Measurements from ENCODE around the gene CEACAM21.
A peak's percentile ranks its signal among the peaks of the same experiment; 100 is the strongest.
"Not testable (repeated sequence)": the region's sequence is repeated elsewhere in the genome, so short reads cannot be mapped to it uniquely, and the experiment has no call there.

CEACAM21 gene

DNA sequence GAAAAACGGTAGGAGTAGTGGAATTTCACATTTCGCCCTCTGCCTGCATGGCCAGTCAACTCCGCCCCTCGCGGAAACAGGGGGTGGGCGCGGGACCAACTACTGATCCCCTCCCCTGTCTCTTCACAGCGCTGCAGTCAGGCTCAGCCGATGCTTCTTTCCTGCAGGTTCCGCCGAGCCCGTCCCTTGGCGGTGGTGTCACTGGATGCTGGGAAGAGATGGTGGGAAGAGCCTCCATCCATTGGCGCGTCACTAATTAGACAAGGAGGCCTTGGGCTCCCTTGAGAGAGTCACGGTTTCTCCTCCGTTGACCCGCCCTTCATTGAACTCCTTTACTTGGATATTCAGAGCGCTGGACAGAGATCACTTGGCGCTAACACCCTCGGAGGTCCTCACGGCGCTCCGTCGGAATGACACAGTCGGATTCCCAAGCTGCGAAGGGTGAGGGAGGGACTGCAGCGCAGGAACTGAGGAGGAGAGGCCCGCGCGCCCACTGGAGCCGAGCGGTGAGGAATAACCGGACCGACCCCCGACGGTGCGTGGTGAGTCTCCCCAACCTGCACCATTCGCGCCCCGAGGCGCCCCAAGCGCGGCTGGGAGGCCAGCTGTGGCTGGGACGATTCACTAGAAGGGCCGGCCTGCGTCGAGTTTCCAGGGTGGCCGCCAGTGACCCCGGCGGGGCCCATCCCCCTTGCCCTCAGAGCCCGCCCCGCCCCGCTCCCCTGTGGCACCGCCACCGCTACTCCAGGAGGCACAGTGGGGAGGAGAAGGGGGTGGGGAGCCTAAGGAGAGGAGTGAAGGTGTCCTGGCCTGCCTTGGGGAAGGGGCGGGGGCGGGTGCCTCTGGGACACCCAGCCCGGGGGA, 11.2 kb upstream of the CEACAM21 start:
- peaks cover 8% of the 10 kb centered on the region for H3K27me3 Mint-ChIP-seq
- H3K9me3 Mint-ChIP-seq = no peaks in the 10 kb centered on the region
- H3K36me3 Mint-ChIP-seq = peaks cover 14% of the 10 kb centered on the region
- peak overlapping the region; percentile 70 for H3K4me3 Mint-ChIP-seq
- peak; percentile 13 for ATAC-seq
- peak overlapping the region; percentile 36 for H3K27ac Mint-ChIP-seq
- peaks cover 62% of the 10 kb centered on the region for H3K4me1 Mint-ChIP-seq

DNA sequence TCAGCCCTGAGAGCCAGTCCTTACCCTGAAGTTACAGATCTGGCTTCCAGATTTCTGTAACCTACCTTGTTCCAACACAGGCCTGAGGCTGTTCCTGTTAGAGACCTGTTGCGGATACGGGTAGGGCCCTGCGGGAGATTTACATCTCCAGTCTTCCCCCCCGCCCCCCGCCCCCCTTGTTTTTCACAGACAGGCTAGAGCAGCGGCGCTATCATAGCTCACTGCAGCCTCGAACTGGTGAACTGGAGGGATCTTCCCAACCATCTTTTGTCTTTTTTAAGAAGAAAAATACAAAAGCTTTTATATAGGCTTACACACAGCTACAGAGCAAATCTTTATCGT, 10.6 kb upstream of the CEACAM21 start:
- Mint-ChIP-seq H3K27ac (no peak overlapping the region), H3K9me3 (no peaks in the 10 kb centered on the region), H3K4me3 (peak overlapping the region; percentile 70), H3K27me3 (peaks cover 8% of the 10 kb centered on the region), H3K4me1 (peaks cover 62% of the 10 kb centered on the region), H3K36me3 (peaks cover 14% of the 10 kb centered on the region)
- ATAC-seq = no peak

DNA sequence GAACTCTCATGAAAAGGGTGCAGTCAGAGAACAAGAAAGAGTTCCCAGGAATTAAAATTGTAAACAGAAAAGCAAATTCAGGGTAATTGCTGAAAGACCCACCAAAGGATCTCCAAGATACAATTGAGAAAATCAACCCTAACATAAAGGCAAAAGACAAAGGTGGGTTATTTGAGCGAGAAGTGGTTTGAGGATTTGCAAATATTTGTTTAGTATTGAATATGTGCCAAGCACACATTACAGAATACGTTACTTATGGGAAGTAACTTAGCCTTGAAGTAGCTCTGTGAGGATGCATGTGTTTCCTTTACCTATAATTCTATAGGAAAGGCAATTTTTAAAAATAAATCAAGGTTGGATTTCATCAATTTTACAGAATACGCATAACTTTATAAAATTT, 10.0 kb upstream of the CEACAM21 start:
- H3K4me3 Mint-ChIP-seq = no peak overlapping the region
- peaks cover 14% of the 10 kb centered on the region for H3K36me3 Mint-ChIP-seq
- H3K27ac Mint-ChIP-seq = no peak overlapping the region
- H3K4me1 Mint-ChIP-seq = peaks cover 63% of the 10 kb centered on the region
- H3K27me3 Mint-ChIP-seq = peaks cover 8% of the 10 kb centered on the region
- no peaks in the 10 kb centered on the region for H3K9me3 Mint-ChIP-seq
- ATAC-seq = no peak

DNA sequence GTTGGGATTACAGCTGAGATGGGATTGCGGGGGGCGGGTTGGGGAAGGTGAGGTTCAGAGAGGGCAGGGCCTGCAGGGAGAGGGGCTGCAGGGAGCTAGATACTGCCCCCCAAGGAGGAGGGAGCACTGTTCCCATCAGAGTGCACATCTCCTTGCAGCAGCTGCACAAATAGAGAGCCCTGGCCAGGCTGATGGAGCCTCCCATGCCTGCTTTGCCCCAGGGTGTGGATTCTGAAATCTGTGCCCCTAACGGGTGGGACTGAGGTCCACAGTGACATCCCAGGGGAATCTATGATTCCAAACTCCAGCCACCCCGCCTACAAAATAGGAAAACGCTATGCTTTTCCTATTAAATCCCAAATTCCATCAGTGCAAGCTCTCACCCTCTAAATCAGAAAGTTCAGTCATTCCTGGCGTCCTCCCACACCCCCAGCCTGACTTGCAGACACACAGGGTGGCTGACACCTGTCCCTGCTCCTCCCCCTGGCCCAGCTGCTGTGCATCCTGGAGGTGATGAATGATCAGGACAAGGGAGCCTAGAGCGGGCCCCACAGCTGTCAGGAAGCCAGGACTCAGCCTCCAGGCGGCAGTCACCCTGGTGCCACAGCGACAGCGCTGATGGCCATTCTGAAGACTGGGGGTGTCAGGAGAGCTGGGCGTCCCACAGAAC, 6.3 kb upstream of the CEACAM21 start:
- H3K27ac Mint-ChIP-seq = no peak overlapping the region
- H3K9me3 Mint-ChIP-seq = no peaks in the 10 kb centered on the region
- H3K4me3 Mint-ChIP-seq = no peak overlapping the region
- H3K4me1 Mint-ChIP-seq = peaks cover 31% of the 10 kb centered on the region
- no peak for ATAC-seq
- peaks cover 1% of the 10 kb centered on the region for H3K27me3 Mint-ChIP-seq
- H3K36me3 Mint-ChIP-seq = peaks cover 14% of the 10 kb centered on the region

DNA sequence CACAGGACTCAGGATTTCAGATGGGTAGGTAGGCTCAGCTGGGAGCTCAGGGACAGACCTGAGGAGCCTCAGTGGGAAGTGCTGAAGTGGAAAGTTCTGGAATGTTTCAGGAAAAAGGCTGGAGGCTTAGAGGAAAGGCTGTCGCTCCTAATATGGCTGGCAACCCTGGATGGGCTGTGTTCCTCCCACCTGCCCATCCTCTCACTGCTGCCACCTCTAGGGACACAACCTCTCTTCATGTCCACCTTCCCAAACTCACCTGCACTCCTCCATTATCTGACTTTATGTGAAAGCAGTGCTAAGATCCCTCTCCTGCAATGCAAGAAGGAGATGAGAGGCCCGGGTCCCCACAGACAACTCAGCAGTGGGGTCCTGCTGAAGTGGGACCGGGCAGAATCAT, 5.8 kb upstream of the CEACAM21 start:
- no peaks in the 10 kb centered on the region for H3K27me3 Mint-ChIP-seq
- no peak overlapping the region for H3K27ac Mint-ChIP-seq
- ATAC-seq = no peak
- H3K4me3 Mint-ChIP-seq = no peak overlapping the region
- H3K36me3 Mint-ChIP-seq = peaks cover 14% of the 10 kb centered on the region
- H3K4me1 Mint-ChIP-seq = peaks cover 28% of the 10 kb centered on the region
- H3K9me3 Mint-ChIP-seq = no peaks in the 10 kb centered on the region

DNA sequence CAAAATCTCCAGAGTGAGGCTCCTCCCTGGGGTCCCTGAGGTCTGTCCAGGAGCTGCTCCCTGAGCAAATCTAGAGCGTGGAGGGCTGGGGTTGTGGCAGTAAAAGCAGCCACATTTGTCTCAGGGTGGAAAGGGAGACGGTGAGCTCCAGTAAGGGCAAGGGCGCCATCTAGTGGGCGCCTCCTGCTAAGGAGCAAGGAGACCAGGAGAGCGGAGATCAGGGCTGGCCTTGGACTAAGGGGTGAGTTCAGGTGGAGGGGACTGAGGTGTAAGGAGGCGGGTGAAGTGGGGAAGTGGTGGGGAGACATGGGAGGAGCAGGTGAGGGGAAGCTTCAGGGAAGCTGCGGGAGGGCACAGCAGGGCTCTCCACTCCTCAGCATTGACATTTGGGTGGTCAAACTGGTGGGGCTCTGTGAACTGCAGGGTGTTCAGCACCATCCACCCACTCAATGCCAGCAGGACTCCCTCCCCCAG, 5.3 kb upstream of the CEACAM21 start:
- ATAC-seq = peak; percentile 97
- Mint-ChIP-seq H3K4me3 (no peak overlapping the region), H3K27ac (no peak overlapping the region), H3K27me3 (no peaks in the 10 kb centered on the region), H3K36me3 (peaks cover 14% of the 10 kb centered on the region), H3K4me1 (peaks cover 32% of the 10 kb centered on the region), H3K9me3 (no peaks in the 10 kb centered on the region)

DNA sequence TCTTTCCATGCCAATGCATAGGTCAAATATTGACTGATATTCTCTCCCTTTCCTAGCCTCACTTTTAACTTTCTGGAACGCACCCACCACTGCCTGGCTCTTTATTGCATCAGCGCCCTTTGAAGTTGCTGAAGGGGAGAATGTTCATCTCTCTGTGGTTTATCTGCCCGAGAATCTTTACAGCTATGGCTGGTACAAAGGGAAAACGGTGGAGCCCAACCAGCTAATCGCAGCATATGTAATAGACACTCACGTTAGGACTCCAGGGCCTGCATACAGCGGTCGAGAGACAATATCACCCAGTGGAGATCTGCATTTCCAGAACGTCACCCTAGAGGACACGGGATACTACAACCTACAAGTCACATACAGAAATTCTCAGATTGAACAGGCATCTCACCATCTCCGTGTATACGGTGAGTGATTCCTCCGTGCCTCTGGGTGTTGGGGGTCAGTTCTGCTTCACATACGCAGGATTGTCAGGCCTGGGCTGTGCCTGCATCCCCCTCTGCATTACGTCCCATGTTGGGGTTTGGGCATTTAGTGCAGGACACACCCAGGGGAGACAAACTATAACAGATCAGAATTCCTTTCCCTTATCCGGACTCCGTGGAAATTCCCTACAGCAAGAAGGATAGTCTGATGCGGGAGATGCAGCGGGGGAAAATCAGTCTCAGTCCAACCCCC, 1.3 kb downstream of the CEACAM21 start:
- ATAC-seq = no peak
- Mint-ChIP-seq H3K36me3 (peaks cover 49% of the 10 kb centered on the region), H3K27me3 (no peaks in the 10 kb centered on the region), H3K4me3 (no peak overlapping the region), H3K27ac (peak overlapping the region; percentile 92), H3K9me3 (peaks cover 11% of the 10 kb centered on the region), H3K4me1 (peaks cover 34% of the 10 kb centered on the region)

DNA sequence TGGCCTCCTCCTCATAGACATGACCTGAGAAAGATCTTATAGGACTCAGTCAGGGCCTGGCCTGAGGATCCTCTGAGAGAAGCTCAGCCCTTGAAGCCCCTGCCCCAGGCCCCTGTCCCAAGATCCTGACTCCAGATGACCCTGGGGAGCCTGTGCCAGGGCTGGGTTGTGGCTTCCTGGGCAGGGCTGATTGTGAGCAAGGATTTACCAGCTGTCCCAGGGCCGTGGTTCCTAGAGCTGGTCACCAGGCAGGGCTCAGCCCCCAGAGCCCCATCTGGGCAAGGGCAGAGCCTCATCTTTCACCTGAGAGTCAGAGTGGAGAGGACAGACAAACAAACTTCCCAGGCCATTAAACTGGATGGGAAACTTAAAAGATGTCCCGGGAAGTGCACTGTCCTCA, 1.9 kb downstream of the CEACAM21 start:
- no peak for ATAC-seq
- Mint-ChIP-seq H3K4me1 (peaks cover 34% of the 10 kb centered on the region), H3K4me3 (no peak overlapping the region), H3K27me3 (no peaks in the 10 kb centered on the region), H3K36me3 (peaks cover 54% of the 10 kb centered on the region), H3K27ac (no peak overlapping the region), H3K9me3 (peaks cover 13% of the 10 kb centered on the region)

DNA sequence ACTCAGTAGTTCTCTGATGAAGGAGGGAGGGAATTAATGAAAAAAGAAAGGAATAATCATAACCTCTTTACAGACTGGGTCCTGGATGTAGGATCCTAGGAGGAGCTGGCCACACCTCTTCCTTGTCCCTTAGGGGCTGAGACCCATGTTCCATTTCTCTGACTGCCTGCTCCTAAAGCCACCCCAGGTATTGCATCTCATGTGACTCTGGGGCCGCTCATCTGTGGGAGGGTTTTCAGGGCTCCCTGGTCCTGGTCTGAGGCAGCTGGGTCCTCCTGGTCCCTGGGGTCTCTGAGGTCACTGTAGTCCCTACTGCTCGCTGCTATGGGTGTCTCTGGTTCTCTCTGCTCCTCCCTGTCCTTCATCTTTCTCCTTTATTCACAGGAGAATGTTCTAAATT, 2.9 kb downstream of the CEACAM21 start:
- no peak for ATAC-seq
- Mint-ChIP-seq H3K4me3 (no peak overlapping the region), H3K4me1 (peaks cover 34% of the 10 kb centered on the region), H3K27me3 (no peaks in the 10 kb centered on the region), H3K9me3 (peaks cover 16% of the 10 kb centered on the region), H3K36me3 (peaks cover 65% of the 10 kb centered on the region), H3K27ac (no peak overlapping the region)

DNA sequence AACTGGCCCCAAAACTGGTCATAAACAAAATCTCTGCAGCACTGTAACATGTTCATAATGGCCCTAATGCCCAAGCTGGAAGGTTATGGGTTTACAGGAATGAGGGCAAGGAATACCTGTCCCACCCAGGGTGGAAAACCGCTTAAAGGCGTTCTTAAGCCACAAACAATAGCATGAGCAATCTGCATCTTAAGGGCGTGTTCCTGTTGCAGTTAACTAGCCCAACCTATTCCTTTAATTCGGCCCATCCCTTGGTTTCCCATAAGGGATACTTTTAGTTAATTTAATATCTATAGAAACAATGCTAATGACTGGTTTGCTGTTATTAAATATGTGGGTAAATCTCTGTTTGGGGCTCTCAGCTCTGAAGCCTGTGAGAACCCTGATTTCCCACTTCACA, 5.1 kb downstream of the CEACAM21 start:
- Mint-ChIP-seq H3K36me3 (peaks cover 87% of the 10 kb centered on the region), H3K4me1 (peaks cover 26% of the 10 kb centered on the region), H3K9me3 (peaks cover 16% of the 10 kb centered on the region)
- ATAC-seq, H3K27ac Mint-ChIP-seq, H3K27me3 Mint-ChIP-seq, H3K4me3 Mint-ChIP-seq: not testable (repeated sequence)

DNA sequence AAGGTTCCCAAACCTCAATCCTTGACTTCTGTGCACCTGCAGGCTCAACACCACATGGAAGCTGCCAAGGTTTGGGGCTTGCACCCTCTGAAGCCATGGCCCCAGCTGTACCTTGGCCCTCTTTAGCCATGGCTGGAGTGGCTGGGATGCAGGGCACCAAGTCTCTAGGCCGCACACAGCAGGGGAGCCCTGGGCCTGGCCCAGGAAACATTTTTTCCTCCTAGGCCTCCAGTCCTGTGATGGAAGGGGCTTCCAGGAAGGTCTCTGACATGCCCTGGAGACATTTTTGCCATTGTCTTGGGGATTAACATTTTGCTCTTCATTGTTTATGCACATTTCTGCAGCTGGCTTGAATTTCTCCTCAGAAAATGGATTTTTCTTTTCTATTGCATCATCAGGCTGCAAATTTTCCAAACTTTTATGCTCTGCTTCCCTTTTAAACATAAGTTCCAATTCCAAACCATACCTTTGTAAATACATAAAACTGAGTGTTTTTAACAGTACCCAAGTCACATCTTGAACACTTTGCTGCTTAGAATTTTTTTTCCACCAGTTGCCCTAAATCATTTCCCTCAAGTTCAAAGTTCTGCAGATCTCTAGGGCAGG, 6.7 kb downstream of the CEACAM21 start:
- H3K4me1 Mint-ChIP-seq, H3K27ac Mint-ChIP-seq, ATAC-seq, H3K4me3 Mint-ChIP-seq, H3K27me3 Mint-ChIP-seq: not testable (repeated sequence)
- H3K36me3 Mint-ChIP-seq = peaks cover 85% of the 10 kb centered on the region
- peaks cover 16% of the 10 kb centered on the region for H3K9me3 Mint-ChIP-seq

DNA sequence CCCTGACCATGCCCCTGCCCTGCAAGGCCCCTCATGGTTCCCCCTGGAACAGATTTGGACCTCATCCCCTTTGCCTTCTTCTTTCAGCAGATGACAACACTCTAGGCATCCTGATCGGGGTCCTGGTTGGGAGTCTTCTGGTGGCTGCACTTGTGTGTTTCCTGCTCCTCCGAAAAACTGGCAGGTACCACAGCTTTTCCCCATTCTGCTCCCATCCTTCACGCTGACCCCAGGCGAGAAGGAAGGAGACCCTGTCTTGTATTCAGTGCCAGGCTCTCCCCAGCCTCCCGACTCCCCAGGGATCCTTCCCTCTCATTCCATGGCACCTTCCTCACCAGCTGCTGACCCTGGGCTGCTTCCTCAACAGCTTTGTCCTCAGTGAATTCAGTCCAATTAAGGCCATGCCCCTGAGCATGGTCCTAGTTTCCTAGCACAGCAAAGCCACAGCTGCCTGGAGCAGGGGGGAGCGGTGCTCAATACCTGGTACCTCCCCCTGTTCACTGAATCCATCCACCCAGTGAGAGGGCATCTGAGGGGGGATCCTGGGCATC, 8.4 kb downstream of the CEACAM21 start:
- no peak overlapping the region for H3K4me3 Mint-ChIP-seq
- H3K36me3 Mint-ChIP-seq = peaks cover 75% of the 10 kb centered on the region
- H3K27ac Mint-ChIP-seq = no peak overlapping the region
- no peaks in the 10 kb centered on the region for H3K4me1 Mint-ChIP-seq
- H3K9me3 Mint-ChIP-seq = peaks cover 16% of the 10 kb centered on the region
- no peak for ATAC-seq
- H3K27me3 Mint-ChIP-seq = no peaks in the 10 kb centered on the region

DNA sequence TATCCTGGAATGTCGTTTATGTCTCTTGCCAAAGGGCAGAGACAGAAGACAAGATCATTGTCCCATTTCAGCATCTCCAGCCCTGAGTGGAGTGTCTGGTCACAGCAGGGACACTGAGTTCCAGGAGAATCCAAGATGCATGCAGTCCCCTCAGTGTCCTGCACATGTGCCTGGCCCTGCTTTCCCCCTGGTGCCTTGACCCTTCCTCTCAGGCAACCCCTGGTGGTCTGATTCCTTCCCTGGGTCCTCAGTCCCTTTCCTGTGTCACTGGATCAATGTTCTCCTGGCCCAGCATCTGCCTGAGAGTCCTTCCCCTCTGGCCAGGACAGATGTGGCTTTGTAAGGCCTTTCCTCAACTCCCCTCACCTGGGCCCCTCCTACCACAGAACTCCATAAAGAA, 9.0 kb downstream of the CEACAM21 start:
- peaks cover 70% of the 10 kb centered on the region for H3K36me3 Mint-ChIP-seq
- H3K27ac Mint-ChIP-seq = no peak overlapping the region
- peaks cover 16% of the 10 kb centered on the region for H3K9me3 Mint-ChIP-seq
- no peaks in the 10 kb centered on the region for H3K27me3 Mint-ChIP-seq
- no peaks in the 10 kb centered on the region for H3K4me1 Mint-ChIP-seq
- H3K4me3 Mint-ChIP-seq = no peak overlapping the region
- no peak for ATAC-seq

DNA sequence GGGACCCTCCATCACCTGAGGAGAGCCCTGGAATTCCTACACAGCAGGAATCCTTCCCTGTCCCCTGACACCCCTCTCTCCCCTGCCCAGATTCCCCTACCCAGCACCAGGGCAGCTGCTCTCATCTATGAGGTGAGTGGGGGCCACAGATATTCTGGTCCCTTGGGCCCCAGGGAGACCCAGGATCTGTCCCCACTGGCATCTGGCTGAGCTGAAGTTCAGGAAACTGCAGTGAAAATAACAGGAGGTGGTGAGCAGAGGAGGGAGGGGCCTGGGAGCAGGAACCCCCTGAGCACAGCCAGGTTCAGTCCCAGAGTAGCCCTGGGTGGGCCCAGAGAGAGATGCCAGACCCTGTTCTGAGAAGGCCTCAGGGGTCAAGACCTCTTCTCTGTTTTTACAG, 10.1 kb downstream of the CEACAM21 start:
- no peak overlapping the region for H3K27ac Mint-ChIP-seq

More for the DNA sequence above, 10.1 kb downstream of the CEACAM21 start:
- Mint-ChIP-seq H3K36me3 (peaks cover 59% of the 10 kb centered on the region), H3K4me1 (no peaks in the 10 kb centered on the region), H3K4me3 (no peak overlapping the region), H3K9me3 (peaks cover 11% of the 10 kb centered on the region), H3K27me3 (peaks cover 9% of the 10 kb centered on the region)
- no peak for ATAC-seq

Measured in stimulated activated memory B cell treated with anti-CD40 and anti-IgM and Interleukin-4, amounts not matched to agents 10 μg/mL and 1 μg/mL and 100 μg/mL, for 72 hours (primary cell).